GM21367 (cell line): ENCODE results near the gene DCLRE1A.

Experiments used
- ATAC-seq: cut with Tn5 transposase; IDR thresholded peaks from one replicate; pipeline ENCODE4 v1.9.1; 2021; ENCODE audit not compliant: unreplicated experiment

Gene DCLRE1A

DNA sequence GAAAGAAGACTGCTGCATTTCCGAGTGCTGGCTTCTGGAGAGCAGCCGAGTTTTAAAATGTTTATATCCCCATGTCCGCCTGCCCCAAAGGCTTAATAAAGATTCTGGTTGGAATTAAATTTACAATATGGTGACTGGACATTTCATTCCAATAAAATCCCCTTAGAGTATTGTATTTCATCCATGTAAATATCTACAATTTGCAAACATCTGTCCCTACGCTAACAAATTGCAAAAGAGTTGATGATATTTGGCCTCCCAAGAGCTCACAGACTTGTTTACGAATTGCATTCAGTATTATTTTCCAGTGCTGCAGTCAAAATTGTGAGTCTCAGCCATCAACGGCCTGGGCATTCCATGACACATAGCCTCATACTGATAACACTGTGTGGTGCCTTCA is 52.3 kb downstream of the DCLRE1A start:
- ATAC-seq, result no peak

DNA sequence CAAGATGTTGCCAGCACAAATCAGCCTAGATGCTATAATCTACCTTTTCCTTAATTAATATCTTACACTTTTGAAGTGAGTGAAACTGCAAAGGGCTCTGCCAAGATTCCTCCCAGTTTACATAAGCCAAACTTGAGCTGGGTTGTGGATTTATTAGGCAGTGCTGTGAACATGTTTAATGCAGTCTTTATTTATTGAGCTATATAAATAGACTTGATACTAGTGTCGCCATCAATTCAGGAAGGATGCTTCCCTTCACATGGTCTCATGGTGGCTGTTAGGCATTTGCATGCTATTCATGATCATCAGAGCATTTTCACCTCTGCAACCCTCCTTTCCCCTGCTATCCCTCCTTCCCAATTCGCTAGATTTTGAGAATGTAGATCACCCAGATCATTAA is 62.2 kb downstream of the DCLRE1A start:
- ATAC-seq, result no peak

DNA sequence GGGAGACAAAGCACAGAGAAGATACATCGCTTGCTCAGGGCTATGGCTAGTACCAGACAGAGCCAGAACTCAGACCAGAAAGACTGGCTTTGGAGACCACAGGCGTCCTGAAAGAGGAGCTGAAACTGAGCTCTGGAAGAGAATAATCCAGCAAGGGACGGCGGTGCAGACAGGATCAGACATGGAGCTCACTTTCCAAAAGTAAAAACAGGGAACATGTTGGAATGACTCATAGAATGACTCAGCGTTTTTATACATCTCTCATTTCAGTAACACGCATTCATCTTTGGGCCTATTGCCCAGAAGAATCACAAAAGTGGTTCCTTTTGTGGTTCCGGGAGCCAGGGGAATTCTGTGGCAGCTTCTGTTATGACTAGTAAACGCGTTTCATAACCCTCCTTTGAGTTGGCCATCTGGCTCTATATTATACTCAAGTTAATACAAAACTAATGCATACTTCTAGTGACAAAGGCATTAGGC is 65.2 kb downstream of the DCLRE1A start:
- ATAC-seq, result peak; percentile 53
